Femur (tissue), 1 donor: ENCODE results near the gene MRPS35.

Source experiments
- DNase-seq: peaks from one replicate; pipeline ENCODE4 v3.0.0-alpha.2; 2017

The MRPS35 gene

DNA sequence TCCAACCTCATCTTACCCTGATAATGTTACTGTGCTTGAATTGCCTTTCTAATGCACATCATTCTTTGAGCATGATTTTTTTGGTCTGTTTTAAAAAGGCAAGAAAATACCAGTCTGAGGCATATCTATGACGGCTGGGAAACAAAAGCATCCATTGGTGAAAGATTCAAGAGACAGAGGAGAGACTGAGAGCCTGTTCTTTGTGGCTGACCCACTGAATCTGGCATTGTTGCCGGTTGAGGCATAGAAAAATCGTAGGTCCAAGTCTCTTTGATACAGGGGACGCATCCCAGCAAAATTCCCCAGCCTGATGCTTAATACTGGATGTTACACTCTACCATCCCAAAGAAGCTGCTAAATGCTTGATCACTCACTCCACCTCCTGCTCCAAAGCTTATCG lies 66.5 kb downstream of the MRPS35 start:
- no peak for DNase-seq

DNA sequence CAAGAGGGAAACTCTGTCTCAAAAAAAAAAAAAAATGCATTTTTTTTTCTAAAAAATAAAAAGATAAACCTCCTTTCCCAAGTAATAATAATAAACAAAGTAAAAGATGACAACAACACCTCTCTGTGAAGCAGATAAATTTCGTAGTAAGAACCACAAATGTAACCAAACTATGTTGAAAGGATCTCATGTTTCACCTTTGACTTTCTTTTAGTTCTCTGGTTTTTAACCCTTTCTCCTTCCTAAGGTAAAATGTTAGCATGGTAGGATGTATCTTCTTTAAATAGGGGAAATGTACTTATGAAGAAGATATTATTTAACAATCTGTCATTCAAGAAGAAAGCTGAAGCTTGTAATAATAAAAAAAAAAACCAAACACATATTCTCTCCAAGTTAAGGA lies 67.6 kb downstream of the MRPS35 start:
- no peak for DNase-seq

DNA sequence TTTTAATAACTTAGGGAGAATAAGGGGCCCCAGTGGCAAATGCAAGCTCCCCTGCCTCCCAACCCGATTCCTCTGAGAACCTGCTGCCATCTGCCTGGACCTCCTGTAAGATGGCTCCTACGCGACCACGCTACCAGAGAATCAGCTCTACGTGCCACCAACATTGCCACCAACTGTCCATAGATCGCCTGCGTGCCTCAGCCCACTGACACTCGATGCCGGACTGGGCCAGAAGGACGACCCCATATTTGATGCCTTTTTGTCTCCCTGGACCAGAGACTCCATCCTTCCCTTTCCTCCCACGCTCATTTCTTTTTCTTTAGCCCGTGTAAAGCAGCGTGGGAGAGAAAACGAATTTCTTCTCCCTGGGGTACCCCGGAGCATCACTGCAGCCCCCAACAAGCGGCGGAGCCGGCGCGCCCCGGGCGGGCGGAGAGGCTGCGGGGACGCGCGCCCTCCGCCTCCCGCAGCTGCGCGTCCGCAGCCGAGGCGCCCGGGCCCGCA lies 68.8 kb downstream of the MRPS35 start:
- peak; percentile 43 for DNase-seq

DNA sequence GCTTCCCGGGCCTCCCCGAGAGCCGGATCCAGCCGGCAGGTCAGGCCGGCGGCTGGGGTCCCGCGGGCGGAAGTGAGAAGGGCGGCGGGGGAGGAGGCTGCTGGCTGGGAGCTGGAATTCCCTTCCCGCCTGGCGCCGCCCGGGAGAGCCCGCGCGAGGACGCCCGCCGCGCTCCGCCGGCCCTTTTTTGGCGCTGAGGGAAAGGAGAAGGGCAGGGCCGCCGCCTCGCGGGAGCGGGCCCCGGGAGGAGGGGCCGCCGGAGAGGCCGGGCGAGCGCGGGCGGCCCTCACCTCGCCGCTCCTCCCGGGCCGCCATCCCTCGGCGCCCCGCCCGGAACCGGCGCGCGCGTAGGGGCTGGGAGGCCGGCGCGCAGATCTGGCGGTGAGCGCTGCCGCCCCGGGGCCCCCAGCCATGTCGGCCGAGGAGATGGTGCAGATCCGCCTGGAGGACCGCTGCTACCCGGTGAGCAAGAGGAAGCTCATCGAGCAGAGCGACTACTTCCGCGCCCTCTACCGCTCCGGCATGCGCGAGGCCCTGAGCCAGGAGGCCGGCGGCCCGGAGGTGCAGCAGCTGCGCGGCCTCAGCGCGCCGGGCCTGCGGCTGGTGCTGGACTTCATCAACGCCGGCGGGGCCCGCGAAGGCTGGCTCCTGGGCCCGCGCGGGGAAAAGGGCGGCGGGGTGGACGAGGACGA lies 69.4 kb downstream of the MRPS35 start, which contains the start of the genes KLHL42 and MANSC4:
KLHL42 (plus strand) TSS at position 314 of the 692 bp plus-strand sequence; CDS start at position 412, 98 bp downstream.
MANSC4 (minus strand) TSS at position 317 of the 692 bp plus-strand sequence. CDS start 8,960 bp downstream, outside the sequence.
- peak; percentile 85 for DNase-seq

DNA sequence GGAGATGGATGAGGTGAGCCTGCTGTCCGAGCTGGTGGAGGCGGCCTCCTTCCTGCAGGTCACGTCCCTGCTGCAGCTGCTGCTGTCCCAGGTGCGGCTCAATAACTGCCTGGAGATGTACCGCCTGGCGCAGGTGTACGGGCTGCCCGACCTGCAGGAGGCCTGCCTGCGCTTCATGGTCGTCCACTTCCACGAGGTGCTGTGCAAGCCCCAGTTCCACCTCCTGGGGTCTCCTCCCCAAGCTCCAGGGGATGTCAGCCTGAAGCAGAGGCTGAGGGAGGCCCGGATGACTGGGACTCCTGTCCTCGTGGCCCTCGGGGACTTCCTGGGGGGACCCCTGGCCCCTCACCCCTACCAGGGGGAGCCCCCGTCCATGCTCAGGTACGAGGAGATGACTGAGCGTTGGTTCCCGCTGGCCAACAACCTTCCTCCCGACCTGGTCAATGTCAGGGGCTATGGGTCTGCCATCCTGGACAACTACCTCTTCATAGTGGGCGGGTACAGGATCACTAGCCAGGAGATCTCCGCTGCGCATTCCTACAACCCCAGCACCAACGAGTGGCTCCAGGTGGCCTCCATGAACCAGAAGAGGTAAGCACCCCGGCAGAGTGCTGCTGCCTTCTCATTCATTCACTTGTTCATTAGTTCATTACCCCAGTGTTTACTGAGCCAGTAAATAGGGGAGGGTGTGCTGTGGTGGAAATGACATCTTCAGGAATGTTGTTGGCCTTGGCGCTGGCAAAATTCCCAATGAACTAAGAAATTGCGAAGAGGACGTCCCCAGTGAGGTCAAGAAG lies 70.2 kb downstream of the MRPS35 start:
- no peak for DNase-seq

DNA sequence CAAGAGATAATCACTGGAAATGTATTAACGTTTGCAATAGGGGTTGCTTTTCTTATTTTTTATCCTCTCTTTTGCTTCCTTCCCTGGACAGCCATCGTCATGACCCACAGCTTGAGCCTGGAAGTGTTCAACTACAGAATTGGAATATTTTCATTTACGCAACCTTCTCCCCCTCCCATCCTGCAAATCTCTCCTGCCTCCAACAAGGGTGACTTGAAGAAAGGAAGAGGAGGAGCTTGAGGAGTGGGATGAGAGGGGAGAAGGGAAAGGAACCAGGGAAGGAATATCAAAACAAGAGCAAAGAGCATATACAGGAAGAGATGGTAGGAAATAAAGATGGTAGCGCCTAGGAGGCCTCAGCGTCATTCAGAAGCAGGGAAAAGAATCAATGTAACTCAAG lies 71.0 kb downstream of the MRPS35 start:
- DNase-seq = no peak

DNA sequence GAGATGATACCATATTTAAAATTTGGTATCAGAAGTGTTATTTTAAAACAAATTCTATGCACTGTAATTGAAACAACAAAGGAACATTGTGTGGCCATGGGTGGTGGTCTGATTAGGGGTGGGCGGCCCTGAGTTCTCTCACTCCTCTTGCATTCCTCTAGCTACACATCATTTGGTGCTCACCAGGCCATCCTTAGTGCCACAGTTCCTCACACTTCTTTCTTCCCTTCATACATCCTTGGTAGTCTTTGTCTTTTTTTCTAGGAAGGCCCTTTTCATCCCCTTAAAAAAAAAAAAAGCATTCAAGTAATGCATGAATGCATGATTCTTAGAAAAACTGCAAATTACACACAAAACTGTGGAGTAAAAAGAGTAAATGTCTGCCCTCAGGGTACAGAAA lies 71.8 kb downstream of the MRPS35 start:
- DNase-seq = no peak

DNA sequence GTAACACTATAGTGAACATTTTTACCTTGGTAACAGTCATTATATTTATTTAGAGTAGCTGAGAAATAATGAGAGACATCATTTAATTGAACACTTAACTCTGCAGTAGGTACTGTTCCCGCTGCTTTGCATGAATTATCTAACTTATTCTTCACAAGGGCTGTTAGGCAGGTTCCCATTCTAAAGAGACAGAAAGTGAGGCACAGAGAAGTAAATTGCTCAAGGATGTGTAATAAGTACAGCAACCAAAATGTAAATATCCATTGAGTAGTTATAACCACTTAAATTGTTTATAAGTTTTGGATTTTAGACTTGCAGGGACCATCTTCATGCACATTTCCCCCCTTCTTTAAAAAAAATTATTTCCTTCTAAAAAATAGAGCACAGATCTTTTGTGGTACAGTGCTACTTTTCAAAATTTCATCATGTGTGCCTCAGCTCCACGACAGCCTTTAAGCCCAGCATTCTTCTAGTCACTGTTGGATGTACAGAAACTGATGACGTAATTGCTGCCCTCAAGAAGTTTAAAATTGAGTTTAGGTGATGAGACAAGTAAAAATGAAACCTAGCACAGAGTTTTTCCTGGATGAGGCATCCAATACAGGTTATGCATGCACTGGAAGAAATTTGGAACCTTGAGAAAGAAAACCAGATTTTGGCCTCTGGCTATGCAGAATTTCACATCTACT lies 75.4 kb downstream of the MRPS35 start:
- no peak for DNase-seq

DNA sequence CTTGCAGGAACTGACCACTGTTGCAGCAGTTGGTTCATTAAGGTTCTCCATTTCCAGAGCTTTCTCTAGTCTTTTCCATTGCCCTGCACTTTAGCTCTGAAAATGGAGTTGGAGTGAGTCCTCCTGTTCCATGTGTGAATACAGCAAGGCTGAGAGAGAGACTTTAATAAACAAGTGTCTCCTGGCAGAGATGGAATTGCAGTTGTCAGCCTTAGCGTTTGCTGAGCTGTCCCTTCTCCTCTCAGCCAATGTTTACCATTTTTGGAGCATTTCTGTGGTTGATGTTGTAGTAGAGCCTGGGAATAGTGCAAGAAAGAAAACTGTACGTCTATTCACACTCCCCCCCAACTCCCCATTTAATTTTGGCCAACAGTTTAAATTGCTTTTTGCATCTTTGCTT lies 76.9 kb downstream of the MRPS35 start:
- DNase-seq = no peak

DNA sequence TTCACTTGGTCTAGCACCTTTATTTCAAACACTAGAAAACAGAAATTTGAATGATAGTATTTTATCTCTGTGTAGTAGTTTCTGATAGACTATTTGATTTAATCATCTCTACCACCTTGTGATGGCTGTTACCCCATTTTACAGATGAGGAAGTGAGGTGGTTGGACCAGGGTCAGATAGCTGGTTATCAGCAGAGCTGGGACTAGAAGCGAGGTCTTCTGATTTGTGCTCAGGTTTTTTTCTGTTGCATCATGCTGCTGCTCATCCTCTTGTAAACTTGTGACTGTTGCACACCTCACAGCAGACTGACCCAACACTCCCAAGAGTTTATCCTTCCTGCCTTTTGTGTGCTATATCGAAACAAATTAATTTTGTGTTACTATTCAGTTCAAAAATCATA lies 79.5 kb downstream of the MRPS35 start:
- DNase-seq = no peak

DNA sequence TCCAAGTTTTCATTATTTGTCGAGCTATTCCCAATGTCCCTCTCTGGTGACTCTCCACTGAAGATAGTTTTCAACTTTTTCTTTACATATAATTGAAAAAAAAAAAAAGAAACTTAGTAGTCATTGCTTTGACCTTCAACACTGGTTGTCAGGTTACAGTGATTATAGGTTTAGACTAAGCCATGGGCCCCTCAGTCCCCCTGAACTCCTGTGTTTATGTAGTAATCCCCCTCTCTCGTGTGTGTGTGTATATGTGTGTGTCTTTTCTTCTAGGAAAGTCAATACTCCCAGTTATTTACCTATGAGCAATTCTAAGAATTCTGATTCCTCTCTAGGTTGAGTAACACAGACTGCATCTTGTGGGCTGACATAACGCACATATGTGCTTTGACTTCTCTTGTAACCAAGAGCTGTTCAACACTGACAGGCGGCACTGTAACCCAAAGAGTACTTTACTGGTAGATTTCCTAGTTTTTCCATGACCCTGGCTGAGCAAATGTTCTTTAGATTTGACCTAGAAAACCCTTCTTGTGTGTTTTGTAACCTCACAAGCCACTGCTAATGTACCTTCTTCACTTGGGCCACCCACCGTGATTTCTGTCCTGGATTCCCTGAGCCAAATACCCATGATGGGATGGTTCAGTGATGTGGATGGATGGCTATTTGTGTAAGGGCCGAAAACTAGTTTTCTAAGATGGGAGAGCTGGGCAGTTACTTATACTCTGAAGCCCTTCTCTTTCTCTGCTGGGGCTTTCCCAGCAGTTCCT lies 84.4 kb downstream of the MRPS35 start:
- no peak for DNase-seq

DNA sequence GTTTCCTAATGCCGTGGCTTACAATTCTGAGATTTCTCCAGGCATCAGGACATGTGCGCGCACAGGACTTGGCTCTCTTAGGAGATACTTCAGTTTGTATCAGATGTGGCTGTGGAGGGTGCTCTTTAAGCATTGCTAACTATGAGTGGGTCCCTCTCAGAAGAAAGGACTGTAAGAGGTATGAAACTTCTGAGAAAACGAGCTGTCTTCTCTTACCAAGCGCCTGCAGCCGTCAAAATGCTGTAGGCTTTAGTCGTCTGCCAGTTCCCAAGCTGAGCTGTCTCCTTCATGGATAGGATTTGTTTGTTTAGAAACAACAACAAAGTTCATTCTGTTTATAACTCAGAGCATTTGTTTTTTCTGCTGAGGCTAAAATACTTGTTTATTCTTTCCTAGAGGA lies 85.5 kb downstream of the MRPS35 start:
- DNase-seq = no peak

DNA sequence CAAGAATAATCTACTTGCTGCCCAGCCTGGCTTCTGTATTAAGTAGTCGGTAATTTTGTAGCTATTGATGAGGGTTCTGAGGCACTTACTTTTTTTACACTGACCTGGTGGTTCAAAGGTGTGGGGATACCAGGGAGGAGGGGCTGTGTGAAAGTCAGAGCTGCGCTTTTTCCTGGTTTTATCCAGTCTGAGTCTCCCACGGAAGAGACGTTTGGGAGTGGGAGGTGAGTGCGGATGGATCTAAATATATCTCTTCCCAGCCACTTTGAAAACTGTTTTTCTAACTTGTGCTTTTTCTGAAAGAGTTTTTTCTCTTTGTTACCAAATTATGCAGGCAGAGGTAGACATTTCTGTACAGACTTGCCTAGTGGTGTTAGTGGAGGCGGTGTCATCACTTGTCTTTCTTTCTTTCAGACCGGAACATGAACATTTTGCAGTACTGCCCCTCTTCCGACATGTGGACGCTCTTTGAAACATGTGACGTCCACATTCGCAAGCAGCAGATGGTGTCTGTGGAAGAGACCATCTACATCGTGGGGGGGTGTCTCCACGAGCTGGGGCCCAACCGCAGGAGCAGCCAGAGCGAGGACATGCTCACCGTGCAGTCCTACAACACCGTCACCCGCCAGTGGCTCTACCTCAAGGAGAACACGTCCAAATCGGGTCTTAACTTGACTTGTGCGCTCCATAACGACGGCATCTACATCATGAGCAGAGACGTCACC lies 86.8 kb downstream of the MRPS35 start:
- no peak for DNase-seq

DNA sequence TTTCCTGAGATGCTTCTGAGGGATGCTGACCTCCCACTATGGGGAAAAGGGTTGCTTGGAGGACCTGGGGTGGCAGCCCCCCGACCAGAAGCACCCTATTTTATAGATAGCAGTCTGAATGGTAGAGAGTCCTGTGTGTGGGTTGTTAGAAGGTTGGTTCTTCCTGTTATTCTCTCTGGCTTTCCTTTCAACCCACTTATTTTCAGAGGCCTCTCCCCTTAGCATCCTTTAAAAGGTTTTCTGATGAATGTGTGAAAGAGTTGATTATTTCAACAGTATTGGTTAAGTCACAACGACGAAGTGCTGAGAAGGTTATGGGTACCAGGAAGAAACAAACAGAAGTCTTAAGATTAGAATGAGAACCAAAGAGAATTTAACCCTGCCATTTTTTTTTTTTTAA lies 90.2 kb downstream of the MRPS35 start:
- no peak for DNase-seq

DNA sequence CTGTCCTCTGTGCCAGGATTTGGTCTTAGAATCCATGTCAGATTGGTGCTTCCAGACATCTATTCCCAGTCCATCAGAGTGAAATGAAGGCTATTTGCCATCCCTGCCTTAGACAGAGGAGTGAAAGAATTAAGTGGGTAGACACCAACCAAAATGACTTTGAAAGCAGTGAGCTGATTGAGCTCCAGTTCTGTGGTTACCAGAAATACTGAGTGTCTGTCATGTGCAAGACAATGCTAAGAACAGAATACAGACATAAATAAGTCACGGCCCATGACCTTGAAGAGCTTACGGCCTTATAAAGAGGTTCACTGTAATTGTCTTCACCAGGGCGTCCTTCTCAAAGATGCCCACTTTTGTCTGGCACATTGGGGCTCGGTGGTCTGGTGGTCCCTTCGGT lies 91.0 kb downstream of the MRPS35 start:
- no peak for DNase-seq

DNA sequence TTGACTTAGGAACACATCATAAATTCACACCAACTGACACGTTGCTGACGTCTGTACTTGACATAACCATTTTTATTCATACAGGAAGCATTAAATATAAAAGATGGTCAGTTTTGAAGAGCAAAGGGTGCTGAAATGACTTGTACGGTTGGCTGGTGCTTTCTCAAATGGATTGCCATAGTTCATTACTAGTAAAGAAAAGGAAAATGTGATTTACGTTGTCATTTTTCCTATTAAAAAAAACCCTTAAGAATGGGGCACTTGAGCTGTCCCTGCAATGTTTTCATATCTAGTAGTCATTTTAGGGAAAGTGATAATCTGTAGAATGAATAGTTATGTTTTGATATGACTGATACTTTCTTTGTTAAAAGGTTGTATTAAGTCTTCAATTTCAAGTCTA lies 91.9 kb downstream of the MRPS35 start:
- DNase-seq = no peak

DNA sequence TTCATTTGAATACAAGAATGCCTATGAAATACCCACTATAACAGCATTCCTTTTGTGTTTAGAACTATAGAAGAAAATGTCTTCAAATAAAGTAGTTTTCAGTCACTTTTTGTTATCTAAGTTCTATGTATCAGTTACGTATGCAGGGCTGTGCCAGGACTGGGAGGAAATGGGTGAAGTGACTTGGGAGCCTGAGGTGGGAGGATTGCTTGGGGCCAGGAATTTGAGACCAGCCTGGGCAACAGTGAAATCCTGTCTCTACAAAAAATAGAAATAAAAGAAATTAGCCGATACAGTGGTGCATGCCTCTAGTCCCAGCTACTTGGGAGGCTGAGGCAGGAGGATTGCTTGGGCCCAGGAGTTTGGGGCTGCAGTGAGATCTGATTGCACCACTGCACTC lies 92.3 kb downstream of the MRPS35 start:
- DNase-seq = no peak

DNA sequence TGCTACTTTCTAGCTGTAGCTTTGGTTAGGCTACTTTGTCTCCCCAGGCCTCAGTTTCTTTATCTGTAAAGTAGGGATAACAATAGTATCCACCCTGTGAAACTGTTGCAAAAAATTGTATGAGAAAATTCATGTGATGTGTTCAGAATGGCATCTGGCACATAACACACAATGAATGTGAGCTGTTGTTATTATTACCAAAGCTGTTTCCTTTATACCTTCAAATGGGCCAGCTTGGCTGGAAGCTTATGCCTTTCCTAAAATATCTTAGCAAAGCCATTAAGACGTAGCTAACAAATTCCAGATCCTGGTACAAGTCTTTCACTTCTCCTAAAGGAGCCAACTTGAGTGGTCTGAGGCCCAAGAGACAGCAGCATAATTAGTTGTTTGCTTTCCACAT lies 94.6 kb downstream of the MRPS35 start:
- DNase-seq = no peak
